HEK293 (cell line): ENCODE measurements around the gene BMPR1A.

ENCODE experiments used
- CTCF ChIA-PET: fragments of 350-600 bp; formaldehyde crosslinking; extraction: SDS; loops from one replicate; lab custom pipeline; 2021; ENCODE audit warnings: antibody characterized with exemption; lab: Yijun Ruan, JAX
- POLR2A ChIA-PET: fragments of 300-600 bp; formaldehyde crosslinking; extraction: SDS; loops from one replicate; lab custom pipeline; 2020; ENCODE audit warnings: antibody characterized with exemption, inconsistent platforms; lab: Yijun Ruan, JAX
- H3K27ac ChIP-seq: fragments of 200-500 bp; sonication (Bioruptor generic); 2 replicates; pipeline ENCODE4 v1.5.1; 2014; ENCODE audit warnings: low read depth, low read length, control low read depth, inconsistent platforms; ENCODE audit errors: extremely low read depth
- H3K36me3 ChIP-seq, 2 experiments: fragments of 200-500 bp in 1 of 2; sonication (Bioruptor generic) in 1 of 2; 1 replicate in 1 of 2; 2 replicates in 1 of 2; pipeline ENCODE4 v1.5.1; 2014 to 2017; ENCODE audit warnings: inconsistent platforms in 2 of 2, low read length in 2 of 2; ENCODE audit not compliant: control insufficient read depth in 2 of 2, insufficient read depth in 1 of 2
- H3K4me1 ChIP-seq: fragments of 200-500 bp; sonication (Bioruptor generic); 2 replicates; pipeline ENCODE4 v1.5.1; 2014; ENCODE audit warnings: mild to moderate bottlenecking, low read length, inconsistent platforms; ENCODE audit not compliant: control insufficient read depth, insufficient read depth
- H3K4me3 ChIP-seq: 2 replicates; pipeline ENCODE4 v1.5.1; 2011; ENCODE audit warnings: low read depth, mild to moderate bottlenecking, control low read depth, low read length, moderate library complexity
- H3K9me3 ChIP-seq: fragments of 200-500 bp; sonication (Bioruptor generic); 2 replicates; pipeline ENCODE4 v1.5.1; 2014; ENCODE audit warnings: low read depth, low read length, inconsistent platforms; ENCODE audit not compliant: control insufficient read depth, insufficient read depth
- CTCF ChIP-seq: fragments of 450-650 bp; formaldehyde crosslinking; IDR thresholded peaks from 2 replicates; pipeline ENCODE4 v1.5.1; 2016; ENCODE audit warnings: missing biosample characterization, missing genetic modification characterization
- GLI2 ChIP-seq: fragments of 450-650 bp; formaldehyde crosslinking; IDR thresholded peaks from 2 replicates; pipeline ENCODE4; 2017; ENCODE audit warnings: missing biosample characterization, missing genetic modification characterization, low read depth, borderline replicate concordance
- PATZ1 ChIP-seq: fragments of 450-650 bp; formaldehyde crosslinking; IDR thresholded peaks from 2 replicates; pipeline ENCODE4 v1.5.1; 2016; ENCODE audit warnings: missing biosample characterization, missing genetic modification characterization
- SALL2 ChIP-seq: fragments of 450-650 bp; formaldehyde crosslinking; IDR thresholded peaks from 2 replicates; pipeline ENCODE4 v1.5.0; 2017; ENCODE audit warnings: missing biosample characterization, mild to moderate bottlenecking, missing genetic modification characterization, borderline replicate concordance
- SCRT2 ChIP-seq: fragments of 450-650 bp; formaldehyde crosslinking; IDR thresholded peaks from 2 replicates; pipeline ENCODE4 v1.5.1; 2016; ENCODE audit warnings: missing biosample characterization, missing genetic modification characterization
- SP2 ChIP-seq: fragments of 450-650 bp; formaldehyde crosslinking; IDR thresholded peaks from 2 replicates; pipeline ENCODE4 v1.5.1; 2016; ENCODE audit warnings: missing biosample characterization, missing genetic modification characterization
- SP7 ChIP-seq: fragments of 450-650 bp; formaldehyde crosslinking; IDR thresholded peaks from 2 replicates; pipeline ENCODE4 v1.5.1; 2016; ENCODE audit warnings: missing biosample characterization, missing genetic modification characterization
- ZBTB11 ChIP-seq: fragments of 450-650 bp; formaldehyde crosslinking; conservative IDR thresholded peaks from 2 replicates; pipeline ENCODE4 v1.5.1; 2016; ENCODE audit warnings: low read depth, missing biosample characterization, missing genetic modification characterization
- ZBTB17 ChIP-seq: fragments of 450-650 bp; formaldehyde crosslinking; IDR thresholded peaks from 2 replicates; pipeline ENCODE4 v1.5.1; 2016; ENCODE audit warnings: missing biosample characterization, missing genetic modification characterization
- ZBTB7A ChIP-seq: fragments of 450-650 bp; formaldehyde crosslinking; IDR thresholded peaks from 2 replicates; pipeline ENCODE4 v1.5.1; 2016; ENCODE audit warnings: low read depth, missing biosample characterization, missing genetic modification characterization
- ZBTB8A ChIP-seq: fragments of 450-650 bp; formaldehyde crosslinking; IDR thresholded peaks from 2 replicates; pipeline ENCODE4 v1.5.1; 2016; ENCODE audit warnings: missing biosample characterization, missing genetic modification characterization
- ZFHX2 ChIP-seq: fragments of 450-650 bp; formaldehyde crosslinking; conservative IDR thresholded peaks from 2 replicates; pipeline ENCODE4 v1.5.1; 2016; ENCODE audit warnings: missing biosample characterization, missing genetic modification characterization
- ZFP3 ChIP-seq: fragments of 450-650 bp; formaldehyde crosslinking; IDR thresholded peaks from 2 replicates; pipeline ENCODE4 v1.5.1; 2016; ENCODE audit warnings: low read depth, missing biosample characterization, missing genetic modification characterization
- ZFP37 ChIP-seq: fragments of 450-650 bp; formaldehyde crosslinking; IDR thresholded peaks from 2 replicates; pipeline ENCODE4 v1.5.1; 2016; ENCODE audit warnings: missing biosample characterization, missing genetic modification characterization
- ZNF10 ChIP-seq: fragments of 450-650 bp; formaldehyde crosslinking; IDR thresholded peaks from 2 replicates; pipeline ENCODE4 v1.5.1; 2017; ENCODE audit warnings: missing biosample characterization, missing genetic modification characterization
- ZNF114 ChIP-seq: fragments of 450-650 bp; formaldehyde crosslinking; IDR thresholded peaks from 2 replicates; pipeline ENCODE4 v1.5.0; 2017; ENCODE audit warnings: missing biosample characterization, missing genetic modification characterization
- ZNF133 ChIP-seq: fragments of 450-650 bp; formaldehyde crosslinking; IDR thresholded peaks from 2 replicates; pipeline ENCODE4 v1.5.1; 2016; ENCODE audit warnings: missing biosample characterization, missing genetic modification characterization
- ZNF174 ChIP-seq: fragments of 450-650 bp; formaldehyde crosslinking; IDR thresholded peaks from 2 replicates; pipeline ENCODE4 v1.5.0; 2017; ENCODE audit warnings: missing biosample characterization, mild to moderate bottlenecking, missing genetic modification characterization
- ZNF19 ChIP-seq: fragments of 450-650 bp; formaldehyde crosslinking; IDR thresholded peaks from 2 replicates; pipeline ENCODE4; 2016; ENCODE audit warnings: missing biosample characterization, missing genetic modification characterization, low read depth
- ZNF214 ChIP-seq: fragments of 450-650 bp; formaldehyde crosslinking; IDR thresholded peaks from 2 replicates; pipeline ENCODE4 v1.5.1; 2017; ENCODE audit warnings: missing biosample characterization, mild to moderate bottlenecking, missing genetic modification characterization, borderline replicate concordance
- ZNF221 ChIP-seq: fragments of 450-650 bp; formaldehyde crosslinking; IDR thresholded peaks from 2 replicates; pipeline ENCODE4 v1.5.1; 2017; ENCODE audit warnings: missing biosample characterization, missing genetic modification characterization, borderline replicate concordance
- ZNF280C ChIP-seq: fragments of 450-650 bp; formaldehyde crosslinking; IDR thresholded peaks from 2 replicates; pipeline ENCODE4 v1.5.1; 2016; ENCODE audit warnings: missing biosample characterization, missing genetic modification characterization
- ZNF311 ChIP-seq: fragments of 450-650 bp; formaldehyde crosslinking; IDR thresholded peaks from 2 replicates; pipeline ENCODE4 v1.5.1; 2017; ENCODE audit warnings: missing biosample characterization, missing genetic modification characterization, borderline replicate concordance
- ZNF549 ChIP-seq: fragments of 450-650 bp; IDR thresholded peaks from 2 replicates; pipeline ENCODE4 v1.5.1; 2018; ENCODE audit warnings: missing biosample characterization, missing genetic modification characterization, mild to moderate bottlenecking, inconsistent platforms, moderate library complexity
- ZNF560 ChIP-seq: fragments of 450-650 bp; formaldehyde crosslinking; IDR thresholded peaks from 2 replicates; pipeline ENCODE4 v1.5.1; 2017; ENCODE audit warnings: missing biosample characterization, missing genetic modification characterization, borderline replicate concordance
- ZNF660 ChIP-seq: fragments of 450-650 bp; IDR thresholded peaks from 2 replicates; pipeline ENCODE4 v1.5.1; 2018; ENCODE audit warnings: missing biosample characterization, mild to moderate bottlenecking, missing genetic modification characterization
- ZNF747 ChIP-seq: fragments of 450-650 bp; formaldehyde crosslinking; IDR thresholded peaks from 2 replicates; pipeline ENCODE4 v1.5.1; 2016; ENCODE audit warnings: missing biosample characterization, missing genetic modification characterization
- ZNF777 ChIP-seq: fragments of 450-650 bp; formaldehyde crosslinking; IDR thresholded peaks from 2 replicates; pipeline ENCODE4 v1.5.1; 2017; ENCODE audit warnings: missing biosample characterization, missing genetic modification characterization, borderline replicate concordance

The BMPR1A gene

GRCh38 chr10:86711513-86712316 lies 44.7 kb upstream of the BMPR1A start:
- peak overlapping the region; percentile 60 for H3K4me3 ChIP-seq
- peaks cover 8% of the 10 kb centered on the region; the same call in 1 of the 2 replicates for H3K4me1 ChIP-seq
- no peaks in the 10 kb centered on the region for H3K9me3 ChIP-seq
- H3K36me3 ChIP-seq: no peaks in the 10 kb centered on the region
- H3K27ac ChIP-seq: peak overlapping the region; percentile 99
- ChIA-PET CTCF (interaction anchor here (0.6 to 1.3 kb wide), 5 partner anchors 83 to 1055 kb away, joined by 3 to 4 read pairs (median 4); no protein-coding TSS in a partner anchor), POLR2A (interaction anchor here (0.6 to 1.9 kb wide), 7 partner anchors 16 to 84 kb away, joined by 3 to 11 read pairs (median 4); partner anchors contain the start of gene BMPR1A)
- TF ChIP-seq SCRT2 (0 out of 2 replicates have a peak, but pooled peaks have one; percentile 13), ZNF777 (tag by site-specific recombination) (peak; percentile 91; the same call in 1 of the 2 replicates), ZNF660 (tag by site-specific recombination) (peak; percentile 26; the same call in 1 of the 2 replicates), ZNF114 (tag by site-specific recombination) (no peak), SALL2 (tag by site-specific recombination) (no peak), ZNF311 (tag by site-specific recombination) (no peak), GLI2 (tag by site-specific recombination) (no peak), SP2 (tag by site-specific recombination) (peak; percentile 56), ZNF549 (tag by site-specific recombination) (no peak), ZNF747 (tag by site-specific recombination) (no peak), ZFP37 (peak; percentile 49; the same call in 1 of the 2 replicates), ZNF174 (no peak), SP7 (tag by site-specific recombination) (peak; percentile 83), ZNF221 (tag by site-specific recombination) (no peak), ZNF280C (tag by site-specific recombination) (no peak), ZBTB17 (peak; percentile 83), CTCF (tag by site-specific recombination) (no peak), ZNF560 (no peak), ZNF19 (tag by site-specific recombination) (no peak), ZFHX2 (tag by site-specific recombination) (peak; percentile 87; the same call in 1 of the 2 replicates), ZNF133 (tag by site-specific recombination) (no peak), ZBTB7A (tag by site-specific recombination) (no peak; the same call in 1 of the 2 replicates), ZFP3 (tag by site-specific recombination) (no peak), PATZ1 (tag by site-specific recombination) (peak; percentile 80), ZBTB8A (tag by site-specific recombination) (peak; percentile 62), ZNF214 (tag by site-specific recombination) (no peak), ZBTB11 (tag by site-specific recombination) (0 out of 2 replicates have a peak, but pooled peaks have one; percentile 20), ZNF10 (tag by site-specific recombination) (no peak)
